NB4 (cell line): ENCODE results near the gene ST14.

Source experiments
- DNase-seq: peaks from one replicate; pipeline ENCODE4 v3.0.0; 2010; ENCODE audit warnings: low read depth
- H3K4me3 ChIP-seq: one replicate; pipeline ENCODE4 v1.5.1; 2011; ENCODE audit warnings: mild to moderate bottlenecking, low read depth, low read length, moderate library complexity
- MYC ChIP-seq: IDR thresholded peaks from 2 replicates; pipeline ENCODE4 v1.6.1; 2011; ENCODE audit warnings: low read depth, low read length
- POLR2A ChIP-seq: IDR thresholded peaks from 2 replicates; pipeline ENCODE4 v1.6.1; 2011; ENCODE audit warnings: mild to moderate bottlenecking; ENCODE audit not compliant: insufficient read length; ENCODE audit errors: extremely low read depth
- TF ChIP-seq, protein P1 (sequence below): IDR thresholded peaks from one replicate; pipeline ENCODE4 v1.5.1; 2012; ENCODE audit warnings: low read depth, low read length
- TF ChIP-seq, protein P2 (sequence below): IDR thresholded peaks from 2 replicates; pipeline ENCODE4 v1.6.1; 2011; ENCODE audit warnings: low read depth, low read length

ST14 gene

DNA sequence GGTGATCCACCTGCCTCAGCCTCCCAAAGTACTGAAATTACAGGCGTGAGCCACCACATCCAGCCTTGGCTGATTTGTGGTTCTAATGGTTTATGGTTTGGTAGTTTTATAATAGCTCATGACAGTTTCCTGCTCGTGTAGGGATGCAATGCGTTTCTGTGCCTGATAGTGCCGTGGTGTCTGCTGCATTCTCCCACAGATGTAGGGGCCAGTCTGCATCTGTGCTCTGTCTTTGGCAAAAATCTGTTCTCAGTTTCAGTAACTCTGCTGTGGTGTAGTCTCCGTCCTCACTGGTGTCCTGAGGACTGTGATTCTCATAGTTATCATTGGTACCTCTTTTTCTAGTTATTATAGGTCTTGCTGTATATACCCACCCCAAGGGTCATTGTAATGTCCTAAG, 16.3 kb downstream of the ST14 start:
- DNase-seq: no peak
- H3K4me3 ChIP-seq: no peak overlapping the region
- no peak for TF ChIP-seq POLR2A
- TF ChIP-seq, protein P1, sequence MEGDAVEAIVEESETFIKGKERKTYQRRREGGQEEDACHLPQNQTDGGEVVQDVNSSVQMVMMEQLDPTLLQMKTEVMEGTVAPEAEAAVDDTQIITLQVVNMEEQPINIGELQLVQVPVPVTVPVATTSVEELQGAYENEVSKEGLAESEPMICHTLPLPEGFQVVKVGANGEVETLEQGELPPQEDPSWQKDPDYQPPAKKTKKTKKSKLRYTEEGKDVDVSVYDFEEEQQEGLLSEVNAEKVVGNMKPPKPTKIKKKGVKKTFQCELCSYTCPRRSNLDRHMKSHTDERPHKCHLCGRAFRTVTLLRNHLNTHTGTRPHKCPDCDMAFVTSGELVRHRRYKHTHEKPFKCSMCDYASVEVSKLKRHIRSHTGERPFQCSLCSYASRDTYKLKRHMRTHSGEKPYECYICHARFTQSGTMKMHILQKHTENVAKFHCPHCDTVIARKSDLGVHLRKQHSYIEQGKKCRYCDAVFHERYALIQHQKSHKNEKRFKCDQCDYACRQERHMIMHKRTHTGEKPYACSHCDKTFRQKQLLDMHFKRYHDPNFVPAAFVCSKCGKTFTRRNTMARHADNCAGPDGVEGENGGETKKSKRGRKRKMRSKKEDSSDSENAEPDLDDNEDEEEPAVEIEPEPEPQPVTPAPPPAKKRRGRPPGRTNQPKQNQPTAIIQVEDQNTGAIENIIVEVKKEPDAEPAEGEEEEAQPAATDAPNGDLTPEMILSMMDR: no peak
- TF ChIP-seq MYC: no peak
- TF ChIP-seq, protein P2, sequence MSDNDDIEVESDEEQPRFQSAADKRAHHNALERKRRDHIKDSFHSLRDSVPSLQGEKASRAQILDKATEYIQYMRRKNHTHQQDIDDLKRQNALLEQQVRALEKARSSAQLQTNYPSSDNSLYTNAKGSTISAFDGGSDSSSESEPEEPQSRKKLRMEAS: no peak

DNA sequence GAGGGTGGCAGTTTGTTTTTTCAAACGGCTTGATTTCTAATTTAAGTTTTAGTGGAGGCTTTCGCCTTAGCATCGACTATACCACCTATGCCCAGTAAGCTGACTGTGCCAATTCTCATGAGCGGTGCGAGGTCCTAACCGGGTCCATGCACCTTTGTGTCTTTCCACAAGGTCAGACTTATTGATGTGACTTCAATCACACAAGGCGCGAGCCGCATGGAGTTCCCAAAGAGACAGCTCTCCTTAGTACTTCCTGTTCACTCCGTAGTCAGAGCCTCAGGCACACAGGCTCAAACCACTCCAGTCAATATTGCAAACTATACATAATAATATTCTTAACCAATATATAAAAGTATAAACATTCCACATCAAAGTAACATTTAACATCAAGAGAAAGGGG, 18.2 kb downstream of the ST14 start:
- TF ChIP-seq, protein P1: no peak
- TF ChIP-seq MYC (no peak), POLR2A (no peak)
- TF ChIP-seq, protein P2: no peak

DNA sequence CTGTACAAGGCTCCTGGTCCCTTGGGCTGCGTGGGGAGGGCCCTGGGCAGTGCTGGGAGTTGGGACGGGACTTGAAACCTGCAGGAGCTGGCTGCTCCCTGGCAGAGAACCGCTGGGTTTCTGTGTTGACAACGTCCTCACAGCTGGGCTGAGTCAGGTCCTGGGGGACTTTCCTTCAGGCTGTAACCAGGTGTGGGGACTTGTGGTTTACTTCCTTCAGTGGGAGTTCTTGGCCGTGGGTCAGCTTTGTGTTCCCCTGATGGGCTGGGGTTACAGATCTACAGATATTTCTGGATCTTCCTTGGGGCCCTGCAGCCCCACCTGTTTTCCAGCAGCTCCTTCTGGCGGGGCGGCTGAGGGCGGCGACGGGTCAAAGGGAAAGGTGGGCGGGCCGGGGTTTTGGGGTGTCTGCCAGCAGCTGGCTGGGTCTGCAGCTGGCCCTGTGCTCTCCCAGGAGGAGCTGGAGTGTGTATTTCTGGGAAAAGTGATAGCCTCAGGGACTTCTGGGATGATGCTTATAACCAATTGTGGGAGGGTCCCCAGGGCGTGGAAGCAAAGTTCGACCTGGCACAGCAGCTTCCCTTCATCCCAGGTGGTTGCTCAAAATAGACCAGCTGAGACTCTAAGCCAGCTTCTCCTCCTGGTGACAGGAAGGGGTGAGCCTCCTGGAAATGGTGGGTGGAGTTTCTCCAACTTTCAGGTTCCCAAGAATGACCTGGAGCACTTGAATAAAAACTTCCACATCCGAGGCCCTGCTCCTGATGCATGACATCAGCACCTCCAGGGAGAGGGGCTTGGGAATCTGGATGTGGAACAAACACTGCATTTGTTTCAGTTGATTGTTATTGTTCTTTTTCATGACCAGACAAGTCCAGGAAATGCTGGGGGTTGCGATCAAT, 19.1 kb downstream of the ST14 start:
- DNase-seq: no peak
- TF ChIP-seq, protein P2: no peak
- TF ChIP-seq POLR2A (no peak), MYC (no peak)
- TF ChIP-seq, protein P1: no peak
- H3K4me3 ChIP-seq: no peak overlapping the region

More for the DNA sequence above, 18.2 kb downstream of the ST14 start:
- H3K4me3 ChIP-seq: no peak overlapping the region
- DNase-seq: no peak

DNA sequence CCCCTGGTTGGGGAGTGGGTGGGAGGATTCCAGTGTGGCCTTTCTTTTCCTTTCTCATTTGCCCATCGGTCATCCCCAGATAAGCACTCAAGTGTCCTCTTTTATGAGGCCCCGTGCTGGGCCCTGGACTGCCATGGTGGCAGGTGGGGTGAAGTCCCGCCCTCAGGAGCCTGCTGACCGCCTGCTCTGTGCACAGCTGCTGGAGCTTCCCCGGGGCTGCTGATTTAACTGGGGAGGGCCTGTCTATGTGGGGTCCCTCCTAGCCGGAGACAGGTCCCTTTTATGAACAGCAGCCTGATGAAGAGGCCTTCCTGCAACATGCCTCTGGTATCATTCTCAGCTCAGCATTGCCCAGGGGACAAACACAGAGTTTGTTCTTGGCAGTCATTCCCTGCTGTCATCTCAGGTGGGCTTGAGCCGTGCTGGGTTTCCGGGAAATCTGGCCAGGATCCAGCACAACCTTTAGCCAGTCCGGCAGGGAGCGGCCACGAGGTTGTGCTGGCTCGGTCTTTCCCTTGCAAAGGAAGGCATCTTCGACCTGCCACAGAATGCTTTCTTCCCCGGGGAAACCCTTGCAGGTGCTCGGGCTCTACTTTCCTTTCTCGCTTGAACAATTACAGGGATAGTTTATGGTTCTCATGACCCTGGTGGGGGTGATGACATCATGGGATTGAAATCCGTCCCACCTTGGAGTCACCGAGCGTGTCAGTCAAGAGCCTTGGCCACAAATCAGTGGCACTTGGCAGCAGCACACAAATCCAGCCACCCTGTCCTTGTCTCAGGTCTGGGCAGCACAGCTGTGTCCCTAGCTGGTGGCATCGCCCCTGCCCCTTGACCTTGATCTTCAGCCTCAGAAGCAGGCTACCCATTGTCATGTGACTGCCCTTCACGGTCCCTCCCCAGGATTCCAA, 20.1 kb downstream of the ST14 start:
- no peak overlapping the region for H3K4me3 ChIP-seq
- DNase-seq: no peak
- TF ChIP-seq, protein P2: no peak
- TF ChIP-seq, protein P1: no peak
- TF ChIP-seq POLR2A: no peak
- no peak for TF ChIP-seq MYC

DNA sequence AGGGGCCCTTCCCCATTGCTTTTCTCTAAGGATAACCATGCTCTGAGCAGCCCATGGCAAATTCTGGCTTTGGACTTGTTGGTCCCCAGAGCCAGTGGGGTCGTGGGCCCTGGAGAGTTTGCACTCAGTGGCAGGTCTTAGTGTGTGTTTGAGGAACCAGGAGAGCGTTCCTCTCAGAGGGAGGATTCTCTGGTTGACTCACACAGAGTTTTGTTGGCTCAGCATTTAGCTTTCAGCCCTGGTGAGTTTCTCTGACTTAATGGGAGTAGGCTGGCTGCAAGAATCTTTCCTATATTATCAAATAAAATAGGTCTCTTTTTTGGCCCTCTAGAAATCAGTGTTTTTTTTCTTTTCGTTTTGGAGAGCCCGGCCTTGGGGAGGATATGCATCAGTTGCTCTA, 20.9 kb downstream of the ST14 start:
- DNase-seq: no peak
- H3K4me3 ChIP-seq: no peak overlapping the region

DNA sequence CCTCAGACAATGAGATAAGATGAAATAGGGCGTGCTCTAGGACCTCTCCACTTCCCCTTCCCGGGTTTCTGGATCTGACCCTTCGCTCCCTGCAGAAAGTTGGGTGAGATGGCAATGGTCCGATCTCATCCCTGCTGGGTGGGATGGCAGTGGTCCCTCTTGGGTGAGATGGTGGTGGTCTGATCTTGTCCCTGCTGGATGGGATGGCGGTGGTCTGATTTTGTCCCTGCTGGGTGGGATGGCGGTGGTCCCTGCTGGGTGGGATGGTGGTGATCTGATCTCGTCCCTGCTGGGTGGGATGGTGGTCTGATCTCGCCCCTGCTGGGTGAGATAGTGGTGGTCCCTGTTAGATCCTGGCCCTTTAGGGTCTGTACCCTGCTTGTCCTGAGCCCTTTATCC, 21.3 kb downstream of the ST14 start:
- TF ChIP-seq, protein P2: no peak
- H3K4me3 ChIP-seq: no peak overlapping the region
- no peak for DNase-seq

More for the DNA sequence above, 20.9 kb downstream of the ST14 start:
- TF ChIP-seq POLR2A: no peak
